K562 (cell line): ENCODE data around the gene TMX4. TPM values are rescaled to one million over a fixed set of nuclear protein-coding genes. Genes with fewer than 3 reads are reported as not detected.

Experiments
- ATAC-seq: fragments of 200-7000 bp; cut with Tn5 transposase; 3 replicates; pipeline ENCODE4 v1.9.1; 2020; ENCODE audit warnings: moderate library complexity
- BruUV-seq: library from RNA; stranded (reverse); fragments of 400-500 nt; replicated peaks from 2 replicates; lab custom pipeline; 2021; lab: Mats Ljungman, UMichigan
- CTCF ChIA-PET: fragments of 300-600 bp; formaldehyde crosslinking; extraction: SDS; loops from one replicate; lab custom pipeline; 2021; ENCODE audit warnings: low intra/inter-chr PET ratio; lab: Yijun Ruan, JAX
- POLR2A ChIA-PET: fragments of 300-600, 350-650 bp; sonication (Branson Sonifier 250); formaldehyde crosslinking; extraction: SDS; loops from one replicate; lab custom pipeline; 2021; ENCODE audit warnings: antibody characterized with exemption, inconsistent platforms; lab: Yijun Ruan, JAX
- DNase-seq, 4 experiments: peaks; one replicate each; pipeline versions ENCODE4 v3.0.0 to v3.0.0-alpha.2; 2011 to 2018; ENCODE audit warnings: low spot score in 3 of 4, mixed read lengths in 3 of 4; ENCODE audit errors: extremely low read depth in 1 of 4
- FAIRE-seq: peaks from 2 replicates; lab custom pipeline; 2011; peaks lifted over from hg19 to GRCh38; lab: Jason Lieb, UNC
- H2AFZ ChIP-seq: 2 replicates; pipeline ENCODE4 v1.6.0; 2011; ENCODE audit warnings: low read depth, low read length, control low read depth, inconsistent platforms
- H3K27ac ChIP-seq: fragments of 200-600 bp; 3 replicates; pipeline ENCODE4 v1.8.0; 2011; ENCODE audit warnings: low read depth, mild to moderate bottlenecking, control low read depth, inconsistent platforms, low read length, moderate library complexity, mixed read lengths; ENCODE audit errors: extremely low read depth
- H3K27me3 ChIP-seq, 2 experiments: fragments of 300-600 bp in 1 of 2; 2 replicates in 1 of 2; 3 replicates in 1 of 2; pipeline versions ENCODE4 v1.6.0 to v1.8.0; 2011; ENCODE audit warnings: inconsistent platforms in 2 of 2, low read length in 2 of 2, mild to moderate bottlenecking in 1 of 2, mixed read lengths in 1 of 2, moderate library complexity in 1 of 2; ENCODE audit not compliant: control insufficient read depth in 2 of 2, insufficient read depth in 2 of 2
- H3K36me3 ChIP-seq: fragments of 300-600 bp; 3 replicates; pipeline ENCODE4 v1.8.0; 2011; ENCODE audit warnings: mild to moderate bottlenecking, low read length, inconsistent platforms; ENCODE audit not compliant: control insufficient read depth, insufficient read depth
- H3K4me1 ChIP-seq, 2 experiments: fragments of 200-600 bp in 1 of 2; replicated peaks in 1 of 2; 2 replicates in 1 of 2; 3 replicates in 1 of 2; pipeline versions ENCODE4 v1.5.1 to v1.8.0; 2011; ENCODE audit warnings: inconsistent platforms in 2 of 2, low read length in 2 of 2, mild to moderate bottlenecking in 1 of 2, mixed read lengths in 1 of 2, moderate library complexity in 1 of 2; ENCODE audit not compliant: control insufficient read depth in 2 of 2, insufficient read depth in 2 of 2
- H3K4me2 ChIP-seq: 2 replicates; pipeline ENCODE4 v1.6.1; 2011; ENCODE audit warnings: low read length, control low read depth, inconsistent platforms, mixed read lengths; ENCODE audit not compliant: insufficient read depth
- H3K4me3 ChIP-seq: fragments of 200-600 bp; sonication (generic), shearing (Covaris generic); 2 replicates; pipeline ENCODE4 v1.5.1; 2016; ENCODE audit warnings: control low read depth, inconsistent platforms
- H3K79me2 ChIP-seq: fragments of 200-600 bp; 3 replicates; pipeline ENCODE4 v1.8.0; 2011; ENCODE audit warnings: low read length, inconsistent platforms; ENCODE audit not compliant: control insufficient read depth, insufficient read depth
- H3K9ac ChIP-seq, 2 experiments: 2 replicates each; pipeline versions ENCODE4 v1.6.0 to v1.6.1; 2011; ENCODE audit warnings: low read depth in 2 of 2, low read length in 2 of 2, control low read depth in 1 of 2, inconsistent platforms in 1 of 2, mild to moderate bottlenecking in 1 of 2, mixed read lengths in 1 of 2; ENCODE audit not compliant: insufficient read depth in 1 of 2
- H3K9me1 ChIP-seq: one replicate; pipeline ENCODE4 v1.6.0; 2011; ENCODE audit warnings: inconsistent platforms, mild to moderate bottlenecking, low read length, moderate library complexity; ENCODE audit not compliant: control insufficient read depth, insufficient read depth
- H3K9me3 ChIP-seq: replicated peaks from 2 replicates; pipeline ENCODE4 v1.5.1; 2011; ENCODE audit warnings: low read depth, low read length, inconsistent platforms; ENCODE audit not compliant: control insufficient read depth, insufficient read depth
- H4K20me1 ChIP-seq: replicated peaks from 2 replicates; pipeline ENCODE4 v1.6.1; 2011; ENCODE audit warnings: low read length, inconsistent platforms, mixed read lengths; ENCODE audit not compliant: control insufficient read depth, insufficient read depth
- ATF2 ChIP-seq: sonication (generic); formaldehyde crosslinking; IDR thresholded peaks from 2 replicates; pipeline ENCODE4 v1.8.1; 2022; ENCODE audit warnings: missing genetic modification reagents
- ETV1 ChIP-seq: fragments of 450-650 bp; conservative IDR thresholded peaks from 2 replicates; pipeline ENCODE4 v1.6.1; 2016; ENCODE audit warnings: missing genetic modification characterization, control low read depth, low read depth, missing compliant biosample characterization
- FOXA3 ChIP-seq, 2 experiments: fragments of 450-650 bp in 1 of 2; sonication (generic) in 1 of 2; formaldehyde crosslinking; IDR thresholded peaks in 1 of 2; conservative IDR thresholded peaks in 1 of 2; 2 replicates each; pipeline versions ENCODE4 v1.4.0 to v1.8.0; 2020 to 2022; ENCODE audit warnings: mild to moderate bottlenecking in 2 of 2, missing genetic modification reagents in 1 of 2
- HDAC6 ChIP-seq: IDR thresholded peaks from 2 replicates; pipeline ENCODE4 v1.6.1; 2012; ENCODE audit warnings: low read depth, mild to moderate bottlenecking, control low read depth, inconsistent platforms, low read length, moderate library complexity
- NFIC ChIP-seq: fragments of 450-650 bp; IDR thresholded peaks from 2 replicates; pipeline ENCODE4 v1.6.1; 2017; ENCODE audit warnings: mild to moderate bottlenecking, inconsistent platforms
- SPI1 ChIP-seq: IDR thresholded peaks from 2 replicates; pipeline ENCODE4 v1.6.1; 2011; ENCODE audit warnings: low read depth, low read length, control low read depth, borderline replicate concordance
- STAT5A ChIP-seq: IDR thresholded peaks from 2 replicates; pipeline ENCODE4 v1.6.1; 2012; ENCODE audit warnings: low read length, inconsistent platforms, borderline replicate concordance
- ZFP36 ChIP-seq: fragments of 150-350 bp; IDR thresholded peaks from 2 replicates; pipeline ENCODE4 v1.6.1; 2018; ENCODE audit warnings: low read length, low read depth; ENCODE audit not compliant: partially characterized antibody
- ZNF311 ChIP-seq: fragments of 250-450 bp; sonication (Bioruptor Pico); IDR thresholded peaks from 2 replicates; pipeline ENCODE4 v1.4.0; 2020; ENCODE audit warnings: mild to moderate bottlenecking, moderate library complexity
- WGBS: fragments of 100-300 bp; shearing (Covaris generic); methylation state at CpG from one replicate; pipeline ENCODE4 v1.1.6; 2016; ENCODE audit warnings: low coverage, mixed read lengths; ENCODE audit not compliant: insufficient coverage; ENCODE audit errors: missing lambda C conversion rate; 5-methylcytosine and 5-hydroxymethylcytosine counted together
- in situ Hi-C: fragments of 300-500 bp; cut with MboI; formaldehyde crosslinking; loops from 4 replicates; pipeline ENCODE4 v1.15.0; 2018; ENCODE audit warnings: inconsistent platforms, mixed read lengths
- intact Hi-C: fragments of 100-400 bp; cut with micrococcal nuclease; formaldehyde crosslinking; loops from 2 replicates; pipeline ENCODE4 v1.14.2; 2022
- polyA plus RNA-seq, 8 experiments: library from polyadenylated mRNA; depleted of rRNA in 4 of 8; stranded (reverse) in 5 of 8; unstranded in 3 of 8; fragments of >200 nt; fragmentation: Nextera tagmentation in 2 of 8; fragmentation: Illumina TruSeq in 1 of 8; extraction: Ambion mirVana in 2 of 8; extraction: Trizol in 1 of 8; gene quantifications; 2 replicates each; pipeline versions ENCODE4 v1.2.1 to v1.2.3, GENCODE V29; 2011 to 2014; ENCODE audit warnings: inconsistent platforms in 1 of 8, missing spikeins in 1 of 8
- total RNA-seq, 7 experiments: library from RNA; depleted of rRNA in 6 of 7; stranded (reverse); fragments of >200 nt in 6 of 7; fragmentation: Illumina TruSeq in 2 of 7; extraction: Trizol in 2 of 7; gene quantifications; 2 replicates each; pipeline versions ENCODE4 v1.2.1 to v1.2.3, GENCODE V29; 2011 to 2021; ENCODE audit warnings: low replicate concordance in 1 of 7

Gene TMX4
- total and polyA plus RNA-seq, 9 of the 15 experiments (the other 6 are each of a cell fraction or from before 2014, with no cell fraction given), result 4.4 to 19.3 (median 10.8) TPM

- Histone ChIP-seq H2AFZ (no peak overlapping the region), H4K20me1 (no peaks in the 10 kb centered on the region), H3K4me3 (no peak overlapping the region), H3K9ac (no peak overlapping the region), H3K9me1 (no peaks in the 10 kb centered on the region), H3K27me3 (no peaks in the 10 kb centered on the region), H3K9me3 (no peaks in the 10 kb centered on the region), H3K4me1 (no peaks in the 10 kb centered on the region), H3K36me3 (peaks cover 12% of the 10 kb centered on the region; the same call in 1 of the 3 replicates), H3K27ac (no peak overlapping the region), H3K79me2 (no peaks in the 10 kb centered on the region; the same call in 2 of the 3 replicates), H3K4me2 (no peak overlapping the region)
- no TSS peak for BruUV-seq
- DNase-seq, result no peak
- in situ Hi-C loops (no loop called here), intact Hi-C loops (no loop called here)
- no peak for ATAC-seq
- POLR2A ChIA-PET, result interaction anchor here (1.0 kb wide), 1 partner anchor 10 kb away, joined by 4 read pairs; no protein-coding TSS in a partner anchor
- CTCF ChIA-PET, result no interaction called here
- no peak for TF ChIP-seq ATF2 (CRISPR knock-in tag)
- no peak for TF ChIP-seq SPI1
- TF ChIP-seq HDAC6, result no peak
- no peak for TF ChIP-seq ETV1 (tag)
- no peak for TF ChIP-seq FOXA3 (CRISPR knock-in tag; conservative IDR thresholded peaks at IDR 0.05 in 1 of 2, IDR thresholded peaks at IDR 0.05 in 1 of 2)
- TF ChIP-seq ZNF311 (CRISPR knock-in tag), result no peak
- TF ChIP-seq ZFP36, result no peak
- TF ChIP-seq STAT5A, result no peak
- TF ChIP-seq NFIC, result no peak
- FAIRE-seq, result no peak
- WGBS, result 58% methylated on average over 1 of the region's 1 CpG
These were observed 12.1 kb downstream of the TMX4 start for GRCh38 chr20:8007490-8007889.
